SK-N-MC (cell line): Measurements from ENCODE around the gene PRDM16.

Source experiments
- EZH2 ChIP-seq: fragments of 200-600 bp; sonication (generic); IDR thresholded peaks from one replicate; pipeline ENCODE4 v1.6.1; 2017; ENCODE audit warnings: antibody characterized with exemption
- POLR2AphosphoS5 ChIP-seq: IDR thresholded peaks from 2 replicates; pipeline ENCODE4 v1.6.1; 2012; ENCODE audit warnings: mild to moderate bottlenecking, low read depth, low read length, borderline replicate concordance

DNA sequence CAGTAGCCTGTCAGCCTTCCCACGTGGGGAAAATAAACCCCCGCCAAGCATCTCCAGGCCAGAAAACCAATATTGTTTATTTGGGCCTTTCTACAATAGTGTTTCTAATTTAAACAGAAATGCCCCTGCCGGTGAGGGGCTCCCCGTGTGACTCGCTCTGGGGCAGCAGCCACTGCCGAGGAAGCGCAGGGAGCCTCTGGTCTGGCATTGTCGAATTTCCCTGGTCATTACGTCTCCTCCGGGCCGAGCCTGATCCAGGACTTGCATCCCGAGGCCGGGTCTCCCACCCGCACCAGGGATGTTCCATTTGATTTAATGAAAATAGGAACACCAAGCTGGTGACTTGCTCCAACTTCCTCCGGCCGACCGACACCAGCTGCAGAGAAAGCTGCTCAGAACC lies 20.5 kb downstream of the PRDM16 start:
- TF ChIP-seq POLR2AphosphoS5 (no peak), EZH2 (no peak)
